Testis (tissue), 2 donors: ENCODE data around the gene BAZ1B.

ENCODE experiments used
- POLR2A ChIP-seq: fragments of 450-650 bp; IDR thresholded peaks from one replicate; pipeline ENCODE4 v1.6.1; 2017; ENCODE audit warnings: antibody characterized with exemption, mild to moderate bottlenecking, moderate library complexity
- TF ChIP-seq, protein P1 (sequence below), 3 experiments: fragments of 450-650 bp in 2 of 3; fragments of 200-600 bp in 1 of 3; sonication (generic) in 1 of 3; IDR thresholded peaks; one replicate each; pipeline ENCODE4 v1.5.1; 2016 to 2019; ENCODE audit warnings: antibody characterized with exemption in 3 of 3, mild to moderate bottlenecking in 2 of 3, moderate library complexity in 1 of 3

GRCh38 chr7:73477376-73477775 lies 44.7 kb downstream of the BAZ1B start:
- TF ChIP-seq POLR2A: no peak
- TF ChIP-seq, protein P1, sequence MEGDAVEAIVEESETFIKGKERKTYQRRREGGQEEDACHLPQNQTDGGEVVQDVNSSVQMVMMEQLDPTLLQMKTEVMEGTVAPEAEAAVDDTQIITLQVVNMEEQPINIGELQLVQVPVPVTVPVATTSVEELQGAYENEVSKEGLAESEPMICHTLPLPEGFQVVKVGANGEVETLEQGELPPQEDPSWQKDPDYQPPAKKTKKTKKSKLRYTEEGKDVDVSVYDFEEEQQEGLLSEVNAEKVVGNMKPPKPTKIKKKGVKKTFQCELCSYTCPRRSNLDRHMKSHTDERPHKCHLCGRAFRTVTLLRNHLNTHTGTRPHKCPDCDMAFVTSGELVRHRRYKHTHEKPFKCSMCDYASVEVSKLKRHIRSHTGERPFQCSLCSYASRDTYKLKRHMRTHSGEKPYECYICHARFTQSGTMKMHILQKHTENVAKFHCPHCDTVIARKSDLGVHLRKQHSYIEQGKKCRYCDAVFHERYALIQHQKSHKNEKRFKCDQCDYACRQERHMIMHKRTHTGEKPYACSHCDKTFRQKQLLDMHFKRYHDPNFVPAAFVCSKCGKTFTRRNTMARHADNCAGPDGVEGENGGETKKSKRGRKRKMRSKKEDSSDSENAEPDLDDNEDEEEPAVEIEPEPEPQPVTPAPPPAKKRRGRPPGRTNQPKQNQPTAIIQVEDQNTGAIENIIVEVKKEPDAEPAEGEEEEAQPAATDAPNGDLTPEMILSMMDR (IDR thresholded peaks at IDR 0.05): no peak
